Transverse colon (tissue), 4 donors: ENCODE results near the gene TEKT5.

ENCODE experiments used
- EP300 ChIP-seq: sonication (generic); formaldehyde crosslinking; IDR thresholded peaks from one replicate; pipeline ENCODE4 v1.6.1; 2017; ENCODE audit warnings: antibody characterized with exemption, low read depth
- POLR2AphosphoS5 ChIP-seq, 3 donors: sonication (generic); formaldehyde crosslinking; IDR thresholded peaks; one replicate each; pipeline ENCODE4 v1.6.1; 2016; ENCODE audit warnings: antibody characterized with exemption in 3 of 3
- TF ChIP-seq, protein P1 (sequence below), 5 experiments: fragments of 200-600 bp in 3 of 5; fragments of 450-650 bp in 2 of 5; sonication (generic) in 3 of 5; IDR thresholded peaks; 1 replicate in 2 of 5; 2 replicates in 3 of 5; pipeline ENCODE4 v1.5.1; 2016 to 2017; ENCODE audit warnings: antibody characterized with exemption in 5 of 5, inconsistent platforms in 3 of 5, mild to moderate bottlenecking in 2 of 5, moderate library complexity in 1 of 5

GRCh38 chr16:10678655-10679054 is 16.1 kb downstream of the TEKT5 start:
- TF ChIP-seq, protein P1, sequence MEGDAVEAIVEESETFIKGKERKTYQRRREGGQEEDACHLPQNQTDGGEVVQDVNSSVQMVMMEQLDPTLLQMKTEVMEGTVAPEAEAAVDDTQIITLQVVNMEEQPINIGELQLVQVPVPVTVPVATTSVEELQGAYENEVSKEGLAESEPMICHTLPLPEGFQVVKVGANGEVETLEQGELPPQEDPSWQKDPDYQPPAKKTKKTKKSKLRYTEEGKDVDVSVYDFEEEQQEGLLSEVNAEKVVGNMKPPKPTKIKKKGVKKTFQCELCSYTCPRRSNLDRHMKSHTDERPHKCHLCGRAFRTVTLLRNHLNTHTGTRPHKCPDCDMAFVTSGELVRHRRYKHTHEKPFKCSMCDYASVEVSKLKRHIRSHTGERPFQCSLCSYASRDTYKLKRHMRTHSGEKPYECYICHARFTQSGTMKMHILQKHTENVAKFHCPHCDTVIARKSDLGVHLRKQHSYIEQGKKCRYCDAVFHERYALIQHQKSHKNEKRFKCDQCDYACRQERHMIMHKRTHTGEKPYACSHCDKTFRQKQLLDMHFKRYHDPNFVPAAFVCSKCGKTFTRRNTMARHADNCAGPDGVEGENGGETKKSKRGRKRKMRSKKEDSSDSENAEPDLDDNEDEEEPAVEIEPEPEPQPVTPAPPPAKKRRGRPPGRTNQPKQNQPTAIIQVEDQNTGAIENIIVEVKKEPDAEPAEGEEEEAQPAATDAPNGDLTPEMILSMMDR (IDR thresholded peaks at IDR 0.05): no peak
- TF ChIP-seq POLR2AphosphoS5 (IDR thresholded peaks at IDR 0.05) (no peak), EP300 (no peak)
